ENCODE data around the gene GPSM1.

- TF ChIP-seq, protein P1, sequence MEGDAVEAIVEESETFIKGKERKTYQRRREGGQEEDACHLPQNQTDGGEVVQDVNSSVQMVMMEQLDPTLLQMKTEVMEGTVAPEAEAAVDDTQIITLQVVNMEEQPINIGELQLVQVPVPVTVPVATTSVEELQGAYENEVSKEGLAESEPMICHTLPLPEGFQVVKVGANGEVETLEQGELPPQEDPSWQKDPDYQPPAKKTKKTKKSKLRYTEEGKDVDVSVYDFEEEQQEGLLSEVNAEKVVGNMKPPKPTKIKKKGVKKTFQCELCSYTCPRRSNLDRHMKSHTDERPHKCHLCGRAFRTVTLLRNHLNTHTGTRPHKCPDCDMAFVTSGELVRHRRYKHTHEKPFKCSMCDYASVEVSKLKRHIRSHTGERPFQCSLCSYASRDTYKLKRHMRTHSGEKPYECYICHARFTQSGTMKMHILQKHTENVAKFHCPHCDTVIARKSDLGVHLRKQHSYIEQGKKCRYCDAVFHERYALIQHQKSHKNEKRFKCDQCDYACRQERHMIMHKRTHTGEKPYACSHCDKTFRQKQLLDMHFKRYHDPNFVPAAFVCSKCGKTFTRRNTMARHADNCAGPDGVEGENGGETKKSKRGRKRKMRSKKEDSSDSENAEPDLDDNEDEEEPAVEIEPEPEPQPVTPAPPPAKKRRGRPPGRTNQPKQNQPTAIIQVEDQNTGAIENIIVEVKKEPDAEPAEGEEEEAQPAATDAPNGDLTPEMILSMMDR (IDR thresholded peaks at IDR 0.05): no peak
- TF ChIP-seq POLR2A (IDR thresholded peaks at IDR 0.05): no peak
Measured at GRCh38 chr9:136294437-136294836, 32.9 kb upstream of the GPSM1 start.
